ENCODE data around the gene PRDM16.

PRDM16 gene

GRCh38 chr1:3101124-3101939 lies 32.3 kb downstream of the PRDM16 start:
- no peak for FAIRE-seq
- no peak for DNase-seq (ENCODE audit: low spot score)

DNA sequence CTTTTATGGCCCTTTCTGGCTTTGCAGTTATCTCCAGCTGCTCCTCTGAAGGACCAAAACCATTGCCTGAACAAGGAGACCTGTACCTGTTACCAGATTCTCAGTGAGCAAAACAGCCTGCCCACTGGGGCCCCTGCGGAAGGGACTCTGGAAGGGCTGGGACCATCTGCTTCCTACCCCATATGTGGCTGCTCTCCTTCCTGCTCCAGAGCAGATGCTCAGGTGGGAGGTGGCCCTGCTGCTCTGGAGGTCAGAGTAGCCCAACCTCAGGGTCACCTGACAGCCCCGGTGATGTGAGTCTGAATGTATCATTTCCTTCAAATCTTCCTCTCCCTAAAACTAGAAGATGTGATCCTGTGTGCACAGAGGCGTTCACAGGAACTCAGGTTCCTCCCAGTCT lies 33.6 kb downstream of the PRDM16 start:
- no peak for DNase-seq (ENCODE audit: low spot score)
- FAIRE-seq = no peak

- no peak for DNase-seq (ENCODE audit: low spot score)
- FAIRE-seq = no peak
Observed at GRCh38 chr1:3103967-3104677, 35.1 kb downstream of the PRDM16 start.

DNA sequence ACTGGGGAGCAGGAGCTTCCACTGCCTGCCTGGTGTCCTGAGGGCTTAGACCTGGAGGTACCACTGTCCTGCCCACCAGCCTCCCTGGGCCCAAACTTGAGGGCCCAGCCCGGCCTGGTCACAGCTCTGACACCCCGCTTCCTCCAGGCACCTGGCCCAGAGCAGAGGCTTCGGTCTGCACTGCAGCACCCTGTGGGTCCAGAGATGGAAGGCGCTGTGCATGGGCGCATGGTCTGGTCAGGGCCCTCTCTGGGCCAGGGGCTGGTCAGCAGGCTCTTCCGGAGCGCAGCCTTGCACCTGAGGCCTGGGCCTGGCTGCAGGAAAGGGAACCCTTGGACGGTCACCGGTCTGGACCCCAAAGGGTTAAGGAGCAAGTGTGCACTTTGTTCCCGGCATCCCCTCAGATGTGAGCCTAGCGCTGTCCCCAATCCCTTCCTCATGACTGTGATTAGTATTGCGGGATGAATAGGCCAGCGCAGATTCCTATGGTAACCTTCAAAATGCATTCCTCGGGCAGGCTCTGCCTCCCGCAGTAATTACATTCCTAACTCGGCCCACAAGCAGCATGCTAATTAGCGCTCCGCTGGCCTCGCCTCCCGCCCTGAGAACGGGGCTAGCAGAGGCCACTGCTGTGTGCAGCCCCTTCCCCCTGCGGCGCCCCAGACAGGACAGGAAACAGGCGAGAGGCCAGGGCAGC lies 36.3 kb downstream of the PRDM16 start:
- FAIRE-seq (no peak), DNase-seq (ENCODE audit: low spot score) (no peak)

GRCh38 chr1:3106216-3106615 lies 37.2 kb downstream of the PRDM16 start:
- FAIRE-seq (no peak), DNase-seq (ENCODE audit: low spot score) (no peak)

GRCh38 chr1:3107201-3107600 lies 38.2 kb downstream of the PRDM16 start:
- FAIRE-seq (no peak), DNase-seq (ENCODE audit: low spot score) (no peak)

DNA sequence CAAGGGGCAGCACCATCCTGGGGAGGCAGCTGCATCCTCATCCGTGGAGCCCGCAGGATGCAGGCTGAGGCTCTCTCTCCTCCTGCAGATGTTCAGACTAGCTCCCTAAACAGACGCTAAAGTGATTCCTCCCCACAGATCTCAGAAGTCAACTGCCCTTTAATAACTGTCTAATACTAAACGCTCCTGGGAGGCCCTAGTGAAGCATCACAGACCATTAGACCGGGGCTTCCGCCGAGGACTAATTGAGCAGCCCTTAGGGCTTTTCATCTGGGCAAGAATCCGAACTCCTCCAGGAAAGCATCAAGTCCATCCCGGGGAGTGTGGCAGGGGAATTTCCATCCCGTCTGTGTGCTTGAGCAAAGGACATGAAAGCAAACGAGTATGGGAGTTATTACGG lies 40.4 kb downstream of the PRDM16 start:
- FAIRE-seq (no peak), DNase-seq (ENCODE audit: low spot score) (no peak)

GRCh38 chr1:3111348-3112021 lies 42.5 kb downstream of the PRDM16 start:
- DNase-seq (ENCODE audit: low spot score) (no peak), FAIRE-seq (no peak)

DNA sequence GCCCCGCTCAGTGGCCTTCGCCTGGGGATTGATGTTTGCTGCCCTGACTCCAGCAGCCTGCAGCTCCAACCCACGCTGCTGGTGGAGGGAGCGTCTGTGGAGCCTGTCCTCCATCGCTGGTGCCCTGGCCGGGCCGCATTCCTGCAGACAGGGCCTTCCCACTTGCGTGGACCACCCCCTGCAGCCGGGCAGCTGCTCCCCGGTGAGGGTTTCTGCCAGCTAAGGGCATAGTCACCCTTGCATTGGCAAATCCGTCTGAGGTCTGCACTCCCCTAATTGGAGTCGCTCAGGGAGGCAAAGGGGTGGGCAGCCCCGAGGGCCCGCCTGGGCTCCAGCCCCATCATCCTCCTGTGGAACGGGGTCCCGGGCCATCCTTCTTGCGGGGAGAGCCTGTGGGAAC lies 43.5 kb downstream of the PRDM16 start:
- no peak for DNase-seq (ENCODE audit: low spot score)
- FAIRE-seq = no peak

GRCh38 chr1:3113047-3113740 lies 44.2 kb downstream of the PRDM16 start:
- DNase-seq (ENCODE audit: low spot score) (no peak), FAIRE-seq (no peak)

- no peak for FAIRE-seq
- no peak for DNase-seq (ENCODE audit: low spot score)
Observed at GRCh38 chr1:3113741-3114056, 44.7 kb downstream of the PRDM16 start.

DNA sequence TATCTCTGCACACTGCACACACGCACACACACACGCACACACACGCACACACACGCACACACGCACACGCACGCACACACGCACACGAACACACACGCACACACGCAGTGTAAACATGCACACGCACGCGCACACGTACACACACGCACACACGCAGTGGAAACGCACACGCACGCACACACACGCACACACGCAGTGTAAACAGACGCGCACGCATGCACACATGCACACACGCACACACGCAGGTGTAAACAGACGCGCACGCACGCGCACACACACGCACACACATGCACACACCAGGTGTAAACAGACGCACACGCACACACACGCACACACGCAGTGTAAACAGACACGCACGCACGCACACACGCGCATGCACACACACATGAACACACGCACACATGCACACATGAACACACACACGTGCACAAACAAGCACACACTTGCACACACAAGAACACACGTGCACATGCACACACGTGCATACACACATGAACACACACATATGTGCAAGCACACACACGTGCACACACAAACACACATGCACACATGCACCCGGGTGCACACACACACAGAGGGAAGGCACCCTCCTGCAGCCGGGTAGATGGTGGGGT lies 45.2 kb downstream of the PRDM16 start:
- FAIRE-seq (peak; percentile 65), DNase-seq (ENCODE audit: low spot score) (no peak)

DNA sequence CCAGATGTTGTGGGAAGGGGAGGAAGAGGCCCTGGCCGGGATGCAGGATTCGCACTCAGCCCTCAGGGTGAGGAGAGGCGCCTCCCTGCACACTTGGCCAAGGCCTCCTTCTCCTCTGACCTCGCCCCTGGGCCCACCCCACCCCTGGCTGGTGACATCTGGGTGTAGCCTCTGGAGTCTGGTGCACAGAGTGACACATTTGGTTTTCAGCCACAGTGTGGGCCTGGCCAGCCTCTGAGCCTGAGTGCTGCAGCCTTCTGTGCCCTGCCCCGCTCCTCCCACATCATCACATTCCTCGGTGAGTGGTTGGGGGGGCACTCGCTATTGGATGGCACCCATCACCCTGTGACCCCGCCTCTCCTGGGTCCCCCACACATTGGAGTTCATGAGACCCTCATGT lies 45.8 kb downstream of the PRDM16 start:
- no peak for DNase-seq (ENCODE audit: low spot score)
- no peak for FAIRE-seq

GRCh38 chr1:3115275-3116149 lies 46.5 kb downstream of the PRDM16 start:
- no peak for DNase-seq (ENCODE audit: low spot score)
- FAIRE-seq = no peak

DNA sequence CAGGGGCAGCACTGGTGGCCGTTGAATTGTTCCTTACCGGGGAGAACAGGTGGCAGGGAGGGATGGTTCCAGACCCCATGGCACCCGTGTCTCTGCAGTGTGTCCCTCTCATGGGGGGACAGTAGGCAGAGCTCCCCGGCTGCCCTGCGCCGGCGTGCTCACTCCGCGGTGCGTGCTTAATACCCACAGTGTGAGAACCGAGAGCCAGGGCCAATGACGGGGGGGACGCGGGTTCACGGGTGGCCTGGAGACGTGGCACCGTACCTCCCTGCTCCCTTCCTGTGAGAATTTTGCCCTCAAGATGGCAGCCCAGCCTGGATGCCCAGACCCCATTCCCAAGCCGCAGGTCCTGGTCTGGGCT lies 47.1 kb downstream of the PRDM16 start:
- FAIRE-seq (no peak), DNase-seq (ENCODE audit: low spot score) (no peak)

- DNase-seq (ENCODE audit: low spot score) = no peak
- no peak for FAIRE-seq
Observed at GRCh38 chr1:3116560-3116959, 47.6 kb downstream of the PRDM16 start.

- DNase-seq (ENCODE audit: low spot score) = no peak
- FAIRE-seq = peak; percentile 73
Observed at GRCh38 chr1:3117879-3118278, 48.9 kb downstream of the PRDM16 start.

DNA sequence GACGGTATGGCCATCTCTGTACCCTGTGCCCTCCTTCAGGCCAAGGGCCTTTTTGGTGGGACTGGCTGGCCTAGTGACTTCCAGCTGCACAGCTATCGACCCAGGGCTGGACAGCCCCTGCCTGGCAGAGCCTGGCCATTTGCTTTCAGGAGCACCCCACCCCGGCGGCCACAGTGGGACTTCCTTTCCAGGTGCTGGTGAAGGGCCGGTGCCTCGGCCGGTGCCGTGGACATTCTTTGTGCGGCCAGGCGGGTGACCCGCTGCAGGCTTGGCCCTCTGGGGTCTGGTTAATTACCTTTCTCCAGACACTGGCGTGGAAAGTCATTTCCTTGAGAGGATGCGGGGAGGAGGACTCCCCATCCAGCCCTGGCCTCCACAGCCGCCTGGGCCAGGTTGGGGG lies 50.1 kb downstream of the PRDM16 start:
- no peak for FAIRE-seq
- no peak for DNase-seq (ENCODE audit: low spot score)

DNA sequence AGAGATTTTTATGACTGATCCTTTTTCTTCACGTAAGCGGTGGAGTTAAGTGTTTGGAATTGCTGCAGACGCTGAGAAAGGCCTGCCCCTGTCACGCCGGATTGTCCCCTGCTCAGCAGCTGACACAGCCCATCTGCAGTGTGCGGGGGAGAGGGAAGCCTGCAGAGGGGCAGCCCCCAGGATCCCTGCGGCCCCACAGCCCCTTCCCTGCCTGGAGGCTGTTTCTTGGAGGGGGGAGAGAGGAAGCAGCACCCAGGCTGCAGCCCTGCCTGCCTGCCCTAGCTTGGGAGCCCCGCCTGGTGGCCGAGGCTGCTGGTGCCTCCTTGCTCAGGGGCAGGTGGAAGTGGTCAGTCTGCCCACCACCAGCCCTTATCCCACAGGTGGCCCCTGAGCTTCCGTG lies 50.7 kb downstream of the PRDM16 start:
- FAIRE-seq = no peak
- DNase-seq (ENCODE audit: low spot score) = no peak

GRCh38 chr1:3120140-3120539 lies 51.1 kb downstream of the PRDM16 start:
- DNase-seq (ENCODE audit: low spot score) (no peak), FAIRE-seq (no peak)

Data from urothelium cell line (cell line).